Tongue (tissue), 2 donors: ENCODE measurements around the gene TCHP. TPM values are rescaled to one million over a fixed set of nuclear protein-coding genes. Genes with fewer than 3 reads are reported as not detected.
"Not testable (repeated sequence)": the region's sequence is repeated elsewhere in the genome, so short reads cannot be mapped to it uniquely, and the experiment has no call there.

ENCODE experiments used
- DNase-seq: peaks from one replicate; pipeline ENCODE4 v3.0.0-alpha.2; 2015
- total RNA-seq: library from RNA; depleted of rRNA; stranded (reverse); fragments of >200 nt; gene quantifications from one replicate; pipeline ENCODE4 v1.2.3, GENCODE V29; 2014

Gene TCHP
- total RNA-seq, 1 donor from 2014 or later: 9.7 TPM

DNA sequence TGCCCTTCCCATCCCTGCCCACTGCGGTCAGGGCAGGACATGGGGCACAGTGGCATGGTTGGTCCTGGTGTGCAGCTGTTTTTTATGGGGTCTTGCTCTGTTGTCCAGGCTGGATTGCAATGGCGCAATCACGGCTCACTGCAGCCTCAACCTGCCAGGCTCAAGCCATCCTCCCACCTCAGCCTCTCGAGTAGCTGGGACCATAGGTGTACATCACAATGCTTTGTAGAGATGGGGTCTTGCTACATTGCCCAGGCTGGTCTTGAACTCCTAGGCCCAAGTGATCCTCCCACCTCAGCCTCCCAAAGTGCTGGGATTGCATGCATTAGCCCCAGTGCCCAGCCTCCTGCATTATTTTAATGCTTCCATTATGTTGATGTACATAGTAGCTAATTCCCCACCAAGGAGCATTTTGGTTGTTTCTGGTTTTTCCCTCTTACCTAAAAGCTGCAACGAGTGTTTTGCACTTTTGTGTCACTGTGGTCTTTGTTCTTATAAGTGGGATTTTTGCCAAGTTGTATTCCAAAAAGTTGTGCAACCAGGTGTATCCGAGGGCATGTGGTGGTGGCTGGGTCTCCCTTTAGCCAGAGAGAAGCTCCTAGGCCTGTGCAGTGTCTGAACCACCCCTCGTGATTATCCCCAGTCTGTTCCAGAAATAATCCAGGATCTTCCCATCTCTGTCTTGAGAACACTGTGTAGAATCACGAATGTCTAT lies 10.3 kb downstream of the TCHP start:
- DNase-seq: no peak

DNA sequence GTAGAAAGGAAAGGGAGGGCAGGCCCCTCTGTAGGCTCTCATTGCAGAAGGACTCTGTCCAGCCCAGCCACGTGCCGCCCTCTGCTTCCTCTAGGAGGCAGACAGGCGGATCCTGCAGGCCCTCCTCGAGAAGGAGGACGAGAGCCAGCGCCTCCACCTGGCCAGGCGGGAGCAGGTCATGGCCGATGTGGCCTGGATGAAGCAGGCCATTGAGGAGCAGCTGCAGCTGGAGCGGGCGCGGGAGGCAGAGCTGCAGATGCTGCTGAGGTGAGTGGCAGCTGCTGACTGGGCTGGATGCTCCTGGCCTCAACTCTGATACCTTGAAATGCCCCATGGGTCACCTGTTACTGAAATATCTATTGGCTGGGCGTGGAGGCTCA lies 10.9 kb downstream of the TCHP start:
- no peak for DNase-seq

DNA sequence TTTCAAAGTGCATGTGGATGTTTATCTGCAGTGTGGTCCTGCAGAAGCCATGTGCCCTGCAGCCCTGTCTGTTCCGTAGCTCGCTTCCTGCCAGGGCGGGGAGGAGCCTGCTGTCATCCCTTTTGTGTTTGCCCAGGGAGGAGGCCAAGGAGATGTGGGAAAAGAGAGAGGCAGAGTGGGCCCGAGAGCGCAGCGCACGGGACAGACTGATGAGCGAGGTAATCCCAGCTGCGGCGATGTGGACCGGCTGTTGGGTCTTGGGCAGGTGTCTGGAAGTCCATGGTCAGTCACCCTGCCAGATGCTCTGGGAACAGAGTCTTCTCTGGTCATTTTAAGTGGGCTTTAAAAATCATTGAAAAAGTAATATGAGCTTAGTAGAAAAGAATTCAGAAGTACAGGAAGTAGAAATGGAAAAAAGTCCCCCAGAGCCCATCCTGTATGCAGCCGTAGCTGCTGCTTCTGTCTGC lies 12.8 kb downstream of the TCHP start:
- peak; percentile 79 for DNase-seq

DNA sequence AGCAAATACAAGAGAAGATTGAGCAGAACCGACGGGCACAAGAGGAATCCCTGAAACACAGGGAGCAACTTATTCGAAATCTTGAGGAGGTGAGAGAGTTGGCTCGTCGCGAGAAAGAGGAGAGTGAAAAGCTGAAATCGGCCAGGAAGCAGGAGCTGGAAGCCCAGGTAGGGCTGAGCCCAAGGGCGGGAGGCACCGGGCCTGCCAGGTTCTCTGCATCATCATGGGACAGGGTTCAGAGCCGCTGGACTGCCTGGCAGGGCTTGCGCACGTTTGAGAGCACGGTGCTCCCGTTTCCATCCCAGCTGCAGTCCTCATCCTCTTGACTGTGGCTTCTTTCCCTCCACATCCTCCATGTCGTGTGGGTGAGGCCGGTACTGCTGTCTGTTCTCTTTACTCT lies 14.4 kb downstream of the TCHP start:
- no peak for DNase-seq

DNA sequence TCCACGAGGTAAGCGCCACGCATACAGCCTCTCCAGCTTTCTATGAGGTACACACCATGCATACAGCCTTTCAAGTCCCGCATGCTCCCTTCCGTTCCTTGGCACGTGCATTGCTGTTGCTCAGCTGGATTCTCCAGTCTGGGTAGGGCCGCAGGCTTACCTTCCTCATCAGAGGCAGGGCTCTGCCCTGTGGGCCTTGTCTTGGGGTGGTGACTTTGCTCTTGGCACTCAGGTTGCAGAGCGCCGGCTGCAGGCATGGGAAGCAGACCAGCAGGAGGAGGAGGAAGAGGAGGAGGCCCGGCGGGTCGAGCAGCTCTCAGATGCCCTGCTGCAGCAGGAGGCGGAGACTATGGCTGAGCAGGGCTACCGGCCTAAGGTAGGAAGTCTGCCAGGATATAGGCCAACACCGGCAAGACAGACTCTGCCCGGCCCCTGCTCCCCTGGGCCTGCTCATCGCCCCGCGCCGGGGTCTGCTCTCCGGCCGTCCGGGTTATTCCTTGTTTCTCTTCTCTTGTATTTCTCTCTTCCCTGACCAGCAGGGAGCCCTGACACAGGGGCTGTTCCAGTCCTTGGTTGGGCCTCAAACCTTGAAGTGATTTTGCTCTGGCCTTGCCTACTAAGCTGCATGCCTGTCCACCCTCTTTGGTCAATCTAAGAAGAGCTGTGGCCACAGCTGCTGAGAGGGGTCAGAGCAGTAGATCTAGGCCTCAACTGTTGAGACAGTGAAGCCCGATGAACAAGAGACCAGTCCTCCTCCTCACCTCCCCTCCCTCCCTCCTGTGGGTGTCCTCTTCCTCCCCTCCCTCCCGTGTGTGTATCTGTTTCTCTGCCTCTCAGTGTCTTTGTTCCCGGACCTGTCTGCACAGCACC lies 15.3 kb downstream of the TCHP start:
- no peak for DNase-seq

DNA sequence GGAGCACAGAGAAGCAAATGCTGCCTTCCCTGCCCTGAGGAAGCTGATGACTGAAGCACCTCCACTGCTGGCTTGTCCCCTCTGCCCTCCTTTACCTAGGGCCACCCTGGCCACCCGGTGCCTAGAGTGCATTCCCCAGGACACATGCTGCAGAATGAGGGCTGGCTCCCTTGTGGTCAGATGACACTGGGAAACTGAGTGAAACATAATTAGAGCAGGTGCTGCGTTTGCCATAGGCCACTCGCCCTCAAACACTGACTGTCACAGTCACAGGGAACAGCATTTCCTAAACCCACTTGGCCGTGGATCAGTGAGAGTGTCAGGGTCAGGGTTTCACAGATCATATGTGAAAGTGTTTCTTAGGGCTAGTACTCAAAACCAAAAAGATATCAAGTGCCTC lies 16.0 kb downstream of the TCHP start:
- DNase-seq: no peak

DNA sequence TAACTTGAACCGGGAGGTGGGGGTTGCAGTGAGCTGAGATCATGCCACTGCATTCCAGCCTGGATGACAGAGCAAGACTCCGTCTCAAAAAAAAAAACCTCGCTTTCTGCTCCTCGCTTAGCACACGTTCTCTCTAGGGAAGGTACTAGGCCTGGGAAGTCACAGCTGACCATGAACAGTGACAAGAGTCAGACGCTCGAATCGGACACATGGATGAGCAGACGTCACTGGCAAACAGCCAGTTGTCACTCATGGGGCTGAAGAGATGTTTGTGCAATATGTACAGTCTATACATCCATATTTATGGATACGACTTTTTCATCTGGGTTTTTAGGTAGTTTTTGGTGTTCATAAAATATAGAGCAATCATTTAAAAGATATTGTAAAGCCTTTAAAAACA lies 19.4 kb downstream of the TCHP start:
- peak; percentile 61 for DNase-seq

DNA sequence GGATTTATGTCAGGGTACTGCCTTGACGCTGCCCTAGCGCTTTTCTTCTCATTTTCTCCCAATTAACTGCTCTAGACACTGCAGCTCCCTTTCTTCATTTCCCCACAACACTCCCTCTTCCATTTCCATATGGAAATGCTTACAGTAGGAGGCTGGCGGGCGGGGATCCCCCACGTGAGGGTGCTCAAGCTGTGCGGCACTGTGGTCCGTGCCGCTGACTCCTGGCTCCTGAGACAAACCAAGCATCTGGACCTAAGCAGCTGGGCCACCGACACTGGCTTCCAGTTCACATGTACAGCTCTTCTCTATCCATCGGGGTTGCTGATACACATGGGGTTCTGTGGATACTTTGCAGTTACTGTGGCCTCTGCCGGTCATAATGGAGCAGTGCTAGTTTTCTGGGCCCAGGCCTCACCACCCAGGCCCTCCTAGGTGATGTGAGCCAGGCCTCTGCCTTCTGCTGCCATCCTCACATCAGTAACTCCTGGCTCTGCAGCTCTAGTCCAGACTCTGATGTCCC lies 20.2 kb downstream of the TCHP start:
- peak; percentile 55 for DNase-seq

DNA sequence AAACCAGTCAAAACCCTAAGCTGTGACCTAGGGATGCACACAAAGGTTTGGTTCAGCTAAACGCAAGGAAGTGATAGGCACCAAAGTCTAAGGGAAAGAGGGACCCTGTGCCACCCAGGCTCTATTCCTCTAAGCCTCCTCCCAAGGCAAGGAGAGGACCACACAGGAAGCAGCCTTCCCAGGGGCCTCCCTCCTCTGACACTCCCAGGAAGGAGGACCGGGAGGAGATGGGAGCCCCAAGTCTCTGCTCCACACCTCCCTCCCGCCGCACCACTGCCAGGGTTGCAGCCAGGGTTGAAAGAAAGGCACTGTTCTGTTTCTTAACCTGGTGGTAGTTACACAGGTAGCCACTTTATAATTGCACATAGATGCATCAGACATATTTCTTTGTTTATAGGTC lies 21.9 kb downstream of the TCHP start:
- DNase-seq: no peak

DNA sequence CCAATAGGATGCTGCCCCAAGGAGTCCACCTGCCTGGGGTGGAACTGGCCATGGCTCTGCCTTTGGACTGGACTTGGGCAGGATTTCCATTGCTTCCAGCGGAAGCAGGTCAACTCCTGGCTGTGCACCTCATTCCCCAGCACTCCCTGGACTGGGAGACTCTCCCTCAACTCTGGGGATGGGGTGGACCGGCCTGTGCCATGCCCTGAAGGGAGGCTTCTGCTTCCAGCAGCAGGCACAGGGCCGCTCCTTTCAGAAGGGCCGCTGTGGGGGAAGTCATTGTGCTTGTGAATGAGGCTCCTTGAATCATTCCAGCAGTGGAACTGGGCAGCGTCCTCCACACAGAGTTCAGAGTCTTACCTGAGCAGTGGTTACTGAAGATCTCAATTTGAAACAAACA lies 23.0 kb downstream of the TCHP start:
- DNase-seq: no peak

DNA sequence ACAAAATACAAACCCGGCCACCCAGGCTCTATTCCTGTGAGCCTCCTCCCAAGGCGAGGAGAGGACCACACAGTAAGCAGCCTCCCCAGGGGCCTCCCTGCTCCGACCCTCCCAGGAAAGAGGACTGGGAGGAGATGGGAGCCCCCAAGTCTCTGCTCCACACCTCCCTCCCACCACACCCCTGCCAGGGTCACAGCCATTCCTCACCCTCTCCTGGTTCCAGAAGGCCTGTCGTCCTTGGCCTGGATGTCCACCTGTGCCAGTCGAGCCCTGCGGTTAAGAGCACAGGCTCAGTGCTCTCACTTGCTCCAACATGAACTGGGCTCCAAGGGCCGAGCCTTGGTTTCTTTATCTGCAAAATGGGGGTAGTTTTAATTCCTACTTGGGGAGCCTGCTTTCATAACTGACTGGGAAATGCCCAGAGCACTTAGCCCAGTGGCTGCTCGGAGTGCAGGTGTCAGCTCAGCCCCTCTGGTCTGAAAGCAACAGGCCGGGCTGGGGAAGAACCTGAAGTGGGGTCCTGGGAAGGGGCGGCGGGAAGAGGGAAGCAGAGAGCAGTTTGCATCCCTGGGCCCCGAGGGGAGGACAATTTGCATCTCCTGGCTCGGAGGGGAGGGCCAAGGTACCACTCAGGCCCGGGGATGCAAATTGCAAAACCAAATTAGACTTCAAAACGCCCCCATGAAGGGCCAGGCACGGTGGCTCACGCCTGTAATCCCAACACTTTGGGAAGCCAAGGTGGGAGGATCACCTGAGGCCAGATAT lies 23.6 kb downstream of the TCHP start:
- DNase-seq: no peak

DNA sequence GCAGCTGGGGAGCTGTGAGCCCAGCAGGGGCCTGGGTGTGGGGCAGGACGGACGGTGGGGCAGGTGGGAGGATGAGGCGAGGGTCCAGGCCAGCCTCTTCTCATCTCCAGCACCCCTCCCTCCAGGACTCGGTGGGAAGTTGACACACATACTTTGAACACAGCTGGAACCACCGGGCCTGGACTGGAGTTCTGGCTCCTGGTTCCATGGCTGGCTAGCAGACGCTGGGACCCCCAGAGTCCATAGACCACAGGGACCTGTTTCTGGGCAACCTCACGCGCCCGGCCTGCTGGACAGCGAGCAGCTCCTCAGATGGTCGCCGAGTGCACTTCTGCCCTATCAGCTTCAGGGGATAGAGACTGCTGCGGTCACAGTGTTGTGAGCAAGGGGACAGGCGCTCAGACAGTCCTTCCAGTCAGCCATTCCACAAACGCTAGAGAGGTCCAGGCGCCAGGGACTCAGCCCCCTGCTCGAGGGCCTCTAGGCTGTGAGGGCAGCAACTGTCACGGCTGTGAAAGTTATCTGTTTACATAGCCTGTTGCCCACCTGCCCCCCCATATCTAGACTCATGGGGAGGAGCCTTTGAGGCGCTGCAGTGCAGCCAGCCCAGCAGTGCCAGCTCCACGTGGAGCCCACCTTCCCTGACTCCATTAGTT lies 25.2 kb downstream of the TCHP start:
- DNase-seq: peak; percentile 73

DNA sequence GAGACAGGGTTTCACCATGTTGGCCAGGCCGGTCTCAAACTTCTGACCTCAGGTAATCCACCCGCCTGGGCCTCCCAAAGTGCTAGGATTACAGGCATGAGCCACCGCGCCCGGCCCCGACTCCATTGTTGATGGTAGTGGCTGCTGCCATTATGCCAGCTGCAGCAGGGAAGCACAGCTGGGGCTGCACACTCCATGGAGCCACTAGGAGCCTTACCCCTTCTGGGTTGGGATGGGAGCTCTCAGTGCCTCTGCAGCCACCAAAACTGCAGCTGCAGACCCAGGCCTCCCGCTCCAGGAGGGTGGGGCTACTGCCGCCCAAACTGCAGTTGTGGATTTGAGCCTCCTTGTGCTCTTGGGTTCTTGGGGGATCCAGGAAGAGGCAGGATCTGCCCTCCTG lies 25.9 kb downstream of the TCHP start:
- DNase-seq: peak; percentile 80

DNA sequence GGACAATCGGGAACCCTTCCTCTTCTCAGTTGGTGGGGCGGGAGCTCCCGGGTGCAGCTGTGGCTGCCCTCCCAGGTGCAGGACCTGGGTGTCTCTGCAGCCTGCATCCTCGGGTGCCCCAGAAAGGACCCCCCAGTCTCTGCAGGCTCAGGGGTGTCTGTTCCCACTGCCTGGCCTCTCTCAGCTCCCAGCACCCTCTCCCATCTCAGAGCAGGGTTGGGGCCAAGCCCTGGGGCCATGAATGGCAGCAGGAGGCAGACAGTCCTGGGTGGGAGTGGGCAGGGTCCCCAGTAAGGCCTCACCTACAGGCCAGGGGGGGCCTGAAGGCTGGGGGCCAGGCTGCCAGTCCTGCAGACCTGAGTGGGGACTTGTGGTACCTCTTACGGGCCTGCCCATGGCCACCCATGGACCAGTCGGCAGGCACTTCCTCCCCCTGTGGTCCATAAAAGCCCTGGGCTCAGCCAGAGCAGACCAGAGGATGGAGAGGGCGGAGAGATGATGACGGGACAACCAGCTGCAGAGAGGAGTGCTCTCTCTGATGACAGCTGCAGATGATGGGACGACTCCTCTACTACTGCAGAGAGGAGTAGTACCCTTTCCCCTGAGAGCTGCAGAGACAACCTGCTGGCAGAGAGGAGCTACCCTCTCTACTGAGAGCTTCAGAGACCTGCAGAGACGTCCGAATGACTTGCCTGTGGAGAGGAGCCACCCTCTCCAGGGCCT lies 26.6 kb downstream of the TCHP start:
- DNase-seq: peak; percentile 37

DNA sequence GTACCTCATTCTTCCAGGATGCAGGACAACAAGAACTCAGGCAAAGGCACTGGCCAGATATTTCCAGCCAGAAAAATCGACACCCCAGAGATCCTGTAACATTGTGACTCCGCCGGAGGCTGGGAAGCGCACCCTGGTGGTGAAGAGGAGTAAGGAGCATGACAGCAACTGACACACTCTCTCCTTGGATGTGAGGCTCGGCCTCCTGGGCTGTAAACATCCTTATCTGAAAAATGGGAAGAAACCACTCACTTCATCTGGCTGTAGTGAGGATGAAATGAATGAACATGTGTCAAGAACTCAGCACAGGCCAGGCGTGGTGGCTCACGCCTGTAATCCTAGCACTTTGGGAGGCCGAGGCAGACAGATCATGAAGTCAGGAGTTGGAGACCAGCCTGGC lies 27.5 kb downstream of the TCHP start:
- DNase-seq: peak; percentile 37

DNA sequence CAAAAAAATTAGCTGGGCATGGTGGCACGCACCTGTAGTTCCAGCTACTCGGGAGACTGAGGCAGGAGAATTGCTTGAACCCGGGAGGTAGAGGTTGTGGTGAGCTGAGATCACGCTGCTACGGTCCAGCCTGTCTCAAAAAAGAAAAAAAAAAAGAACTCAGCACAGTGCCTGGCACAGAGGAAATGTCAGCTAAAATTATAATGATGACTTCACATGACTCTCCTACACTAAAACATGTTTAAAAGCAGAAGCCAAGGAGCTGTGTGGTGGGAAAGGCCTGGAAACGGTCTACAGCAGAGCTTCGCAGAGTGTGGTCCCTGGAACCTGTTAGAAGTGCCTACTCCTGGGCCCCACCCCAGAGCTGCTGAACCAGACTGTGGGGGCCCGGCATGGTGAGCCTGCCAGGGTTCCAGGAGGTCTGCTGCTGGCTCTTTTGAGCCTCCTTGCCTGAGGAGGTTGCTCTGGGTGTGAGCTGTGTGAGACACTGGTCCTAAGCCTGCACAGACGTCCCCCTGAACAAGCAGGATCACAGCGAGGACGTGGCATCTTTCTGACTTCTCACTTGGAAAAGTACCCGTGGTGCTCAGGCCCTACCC lies 28.1 kb downstream of the TCHP start:
- no peak for DNase-seq

DNA sequence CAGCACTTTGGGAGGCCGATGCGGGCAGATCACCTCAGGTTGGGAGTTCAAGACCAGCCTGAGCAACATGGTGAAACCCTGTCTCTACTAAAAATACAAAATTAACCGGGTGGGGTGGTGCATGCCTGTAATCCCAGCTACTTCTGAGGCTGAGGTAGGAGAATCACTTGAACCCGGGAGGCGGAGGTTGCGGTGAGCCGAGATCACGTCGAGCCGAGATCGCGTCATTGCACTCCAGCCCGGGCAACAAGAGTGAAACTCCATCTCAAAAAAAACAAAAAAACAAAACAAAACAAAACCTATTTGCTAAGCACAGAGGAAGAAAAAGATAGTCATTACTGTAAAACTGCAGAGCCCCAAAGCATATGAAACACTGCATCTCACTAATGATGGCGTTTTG lies 29.3 kb downstream of the TCHP start:
- DNase-seq: not testable (repeated sequence)

DNA sequence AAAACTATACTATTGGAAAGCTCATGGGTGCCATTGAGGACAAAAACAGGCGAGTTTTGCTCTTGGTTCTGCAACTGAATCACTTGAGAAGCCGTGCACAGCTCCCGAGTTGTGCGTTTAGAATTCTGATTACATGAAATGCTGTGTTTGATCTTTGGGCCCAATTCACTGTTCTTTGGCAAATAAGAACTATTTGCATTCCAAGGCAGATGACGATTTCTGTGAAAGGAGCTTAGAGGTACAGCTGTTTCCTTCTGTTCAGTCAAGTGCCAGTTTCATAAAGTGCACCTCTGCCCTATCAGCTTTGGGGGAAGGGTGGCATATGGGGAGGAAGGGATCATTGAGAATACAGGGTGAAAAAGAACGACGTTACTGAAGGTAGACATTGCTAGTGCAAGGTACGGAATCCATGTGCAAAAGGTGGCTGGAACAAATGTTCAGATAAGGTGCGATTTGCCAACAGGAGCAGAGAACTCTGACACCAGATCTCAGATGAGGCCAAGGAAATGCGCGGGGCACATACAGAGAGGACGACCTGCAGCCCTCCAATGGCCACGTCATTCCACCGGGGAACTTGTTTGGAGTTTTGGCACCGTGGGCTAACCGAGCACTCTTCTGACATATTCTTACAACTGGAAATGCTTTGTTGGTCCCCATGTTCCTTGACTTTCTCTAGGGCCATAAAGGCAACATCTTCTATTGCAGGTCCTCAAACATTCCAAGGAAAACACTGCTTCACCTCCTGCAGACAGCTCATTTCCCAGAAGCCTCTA lies 30.1 kb downstream of the TCHP start:
- peak; percentile 56 for DNase-seq

DNA sequence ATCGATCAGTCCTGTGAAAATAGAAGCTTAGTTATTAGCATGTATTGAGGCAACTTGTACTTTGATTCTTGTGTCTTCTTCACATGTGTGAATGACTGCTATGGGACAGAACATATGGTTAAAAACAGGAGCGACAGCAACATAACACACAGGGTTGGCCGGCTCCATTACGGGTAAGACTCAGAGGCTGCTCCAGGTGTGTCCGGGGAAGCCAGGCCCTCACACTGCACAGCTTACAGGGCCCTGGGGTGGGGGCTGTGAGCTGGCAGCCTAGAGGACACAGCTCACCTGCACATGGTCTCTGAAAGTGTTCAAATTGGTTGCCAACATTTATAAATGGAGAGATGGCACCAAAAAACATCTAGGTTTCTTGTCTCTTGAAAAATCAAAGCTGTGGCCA lies 31.1 kb downstream of the TCHP start:
- DNase-seq: no peak

DNA sequence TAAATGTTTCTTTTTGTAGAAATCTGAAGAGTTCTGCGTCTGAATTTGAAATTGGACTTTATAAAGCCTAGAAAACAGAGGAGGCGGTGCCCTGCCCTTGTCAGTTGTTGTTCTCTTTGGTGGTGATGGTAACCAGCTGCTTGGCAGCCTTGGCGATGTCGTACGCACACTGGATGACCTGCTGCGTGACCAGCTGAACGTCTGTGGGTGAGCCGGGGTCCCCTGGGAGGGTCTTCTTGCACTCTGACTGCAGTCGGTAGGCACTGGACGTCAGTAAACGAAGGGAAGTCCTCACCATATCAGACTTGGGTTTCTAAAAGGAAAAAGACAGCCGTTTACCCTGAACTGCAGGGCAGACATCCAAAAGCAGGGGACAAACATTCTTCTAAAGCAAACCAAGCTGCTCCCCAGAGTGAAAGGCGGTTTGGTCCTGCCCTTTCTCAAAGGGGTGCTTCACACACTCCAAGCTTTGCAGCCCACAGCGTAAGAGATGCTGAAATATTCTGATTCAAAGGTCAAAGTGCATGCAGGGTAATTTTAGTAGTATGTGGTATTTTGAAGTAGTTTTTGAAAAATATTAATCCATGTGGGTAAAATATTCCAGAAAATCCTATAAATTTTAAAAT lies 32.9 kb downstream of the TCHP start:
- peak; percentile 74 for DNase-seq
